HG02885 (cell line): ENCODE results near the gene GRK3.
"Not testable (repeated sequence)": the region's sequence is repeated elsewhere in the genome, so short reads cannot be mapped to it uniquely, and the experiment has no call there.

Source experiments
- ATAC-seq: cut with Tn5 transposase; IDR thresholded peaks from one replicate; pipeline ENCODE4 v1.9.1; 2021; ENCODE audit warnings: mild to moderate bottlenecking; ENCODE audit not compliant: unreplicated experiment, poor library complexity

Gene GRK3

DNA sequence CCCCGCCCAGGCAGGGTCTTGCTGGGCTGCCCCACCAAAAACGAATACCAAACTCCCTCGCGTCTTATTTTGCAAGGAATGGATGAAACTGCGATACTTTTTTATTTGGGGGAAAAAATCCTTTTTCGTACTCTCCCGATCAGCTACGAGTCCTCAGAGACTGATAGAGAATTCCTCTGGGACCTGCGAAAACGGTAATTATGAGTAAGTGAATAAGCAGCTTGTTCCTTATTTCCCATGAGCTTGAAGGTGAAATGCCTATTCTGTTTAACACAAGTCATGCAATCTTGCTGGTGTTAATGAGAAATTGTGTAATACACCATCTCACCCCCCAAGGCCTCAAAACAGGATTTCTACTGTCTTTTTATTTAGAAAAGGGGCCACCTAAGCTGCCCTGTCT, 5.5 kb downstream of the GRK3 start:
- no peak for ATAC-seq

DNA sequence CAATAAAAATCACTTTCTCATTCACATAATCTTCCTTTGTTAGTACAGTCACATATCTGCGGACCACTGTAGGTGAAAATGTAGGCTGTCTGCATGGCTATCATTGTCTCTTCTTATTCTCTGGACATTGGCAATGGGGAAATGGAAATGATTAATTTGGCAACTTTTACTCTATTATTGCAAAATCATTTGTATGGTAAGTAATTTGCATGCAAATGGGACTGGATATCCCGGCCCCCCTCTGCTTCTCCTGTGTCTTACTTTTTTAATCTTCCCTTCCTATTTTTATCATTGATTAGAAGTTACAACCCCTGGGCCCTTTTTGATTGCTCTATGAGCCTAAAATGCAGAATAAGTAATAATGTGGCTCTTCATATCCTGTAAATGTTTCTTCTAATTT, 6.0 kb downstream of the GRK3 start:
- no peak for ATAC-seq

- not testable (repeated sequence) for ATAC-seq
These were observed 7.7 kb downstream of the GRK3 start for GRCh38 chr22:25571969-25572707.

GRCh38 chr22:25572708-25573171, 8.3 kb downstream of the GRK3 start:
- ATAC-seq = no peak

DNA sequence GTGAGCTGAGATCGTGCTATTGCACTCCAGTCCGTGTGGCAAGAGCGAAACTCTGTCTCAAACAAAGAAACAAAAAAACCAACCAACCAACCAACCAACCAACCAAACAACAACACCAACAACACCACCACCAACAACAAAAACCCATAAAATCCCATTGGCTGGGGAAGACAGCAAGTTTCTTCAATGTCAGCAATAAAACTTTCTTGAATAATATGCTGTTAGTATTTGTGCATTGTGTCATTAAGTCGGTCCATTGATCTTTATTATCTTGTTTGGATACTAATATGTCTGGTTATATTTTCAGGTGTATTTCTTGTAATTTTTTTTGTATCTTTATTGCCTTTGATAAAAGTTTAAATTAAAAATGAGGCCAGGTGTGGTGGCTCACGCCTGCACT, 9.4 kb downstream of the GRK3 start:
- no peak for ATAC-seq

DNA sequence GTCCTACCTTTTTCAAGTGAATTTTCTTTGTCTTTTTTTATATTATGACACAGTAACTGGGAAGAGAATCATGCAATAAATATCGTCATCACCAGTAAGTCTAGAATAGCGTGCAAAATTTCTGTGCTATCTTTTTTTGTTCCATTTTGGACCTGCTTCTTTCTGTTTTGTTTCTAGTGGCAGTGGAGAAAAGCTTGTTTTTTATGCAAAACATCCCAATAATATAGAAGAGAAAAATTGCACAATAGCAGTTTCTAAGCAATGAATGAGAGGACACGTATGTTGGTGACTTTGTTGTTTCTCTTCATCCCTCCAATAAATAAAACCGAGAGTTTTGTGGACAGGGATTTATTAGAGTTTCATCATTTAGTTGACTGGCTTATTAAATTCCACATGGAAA, 10.3 kb downstream of the GRK3 start:
- no peak for ATAC-seq

GRCh38 chr22:25575674-25576392, 11.4 kb downstream of the GRK3 start:
- not testable (repeated sequence) for ATAC-seq

DNA sequence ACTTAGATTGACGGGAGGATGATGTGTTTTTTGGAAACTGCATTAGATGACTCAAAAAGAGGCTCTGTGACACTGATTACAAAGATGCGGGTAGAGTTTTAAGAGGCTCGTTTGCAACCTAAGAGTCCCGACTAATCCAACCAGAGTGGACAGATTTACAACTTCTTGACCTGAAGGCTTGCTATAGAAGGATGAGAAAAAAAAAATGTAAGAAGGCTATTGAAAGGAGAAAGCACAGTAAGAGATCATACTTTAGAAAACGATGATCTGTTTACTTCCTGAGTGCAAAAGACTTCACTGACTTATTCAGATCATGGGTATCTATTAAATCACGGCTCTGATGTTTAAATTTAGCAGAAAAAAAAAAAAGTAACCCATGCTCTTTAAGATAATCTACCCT, 17.0 kb downstream of the GRK3 start:
- ATAC-seq = not testable (repeated sequence)

DNA sequence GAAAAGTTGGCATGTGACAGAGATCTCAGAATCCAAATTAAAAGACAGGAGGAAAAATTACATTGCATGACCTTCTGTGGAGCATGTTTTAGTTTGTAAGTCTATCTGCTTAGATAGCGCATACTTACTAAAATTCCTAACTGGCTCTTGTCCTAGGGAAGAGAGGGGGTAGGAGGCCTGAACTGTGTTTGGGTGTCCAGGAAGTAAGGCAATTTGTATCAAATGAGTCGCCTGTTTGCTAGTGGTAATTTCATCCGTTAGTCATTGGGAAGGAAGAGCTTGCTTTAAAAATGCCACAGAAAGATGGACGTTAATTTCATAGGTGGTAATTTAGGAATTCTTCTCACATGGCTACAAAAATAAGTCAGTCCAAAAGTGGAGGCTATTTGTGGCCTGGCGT, 18.5 kb downstream of the GRK3 start:
- ATAC-seq = no peak

DNA sequence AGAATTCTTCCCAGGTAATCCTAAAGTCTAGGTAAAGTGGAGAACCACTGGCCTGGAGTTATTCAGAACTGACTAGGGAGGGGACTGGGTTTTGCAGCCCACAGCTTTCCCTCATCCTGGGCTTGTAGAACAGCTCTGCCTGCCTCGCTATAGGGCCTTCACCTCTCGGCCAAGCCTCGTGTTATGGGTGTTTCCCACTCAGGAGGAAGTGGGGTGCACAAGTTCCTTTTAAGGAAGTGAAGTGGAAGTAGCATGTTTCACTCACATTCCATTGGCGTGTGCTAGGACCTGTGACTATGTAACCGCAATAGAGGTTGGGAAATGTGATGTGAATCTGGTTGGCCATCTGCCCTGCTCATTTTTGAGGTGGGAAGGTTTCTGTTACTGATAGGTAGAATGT, 20.5 kb downstream of the GRK3 start:
- not testable (repeated sequence) for ATAC-seq

DNA sequence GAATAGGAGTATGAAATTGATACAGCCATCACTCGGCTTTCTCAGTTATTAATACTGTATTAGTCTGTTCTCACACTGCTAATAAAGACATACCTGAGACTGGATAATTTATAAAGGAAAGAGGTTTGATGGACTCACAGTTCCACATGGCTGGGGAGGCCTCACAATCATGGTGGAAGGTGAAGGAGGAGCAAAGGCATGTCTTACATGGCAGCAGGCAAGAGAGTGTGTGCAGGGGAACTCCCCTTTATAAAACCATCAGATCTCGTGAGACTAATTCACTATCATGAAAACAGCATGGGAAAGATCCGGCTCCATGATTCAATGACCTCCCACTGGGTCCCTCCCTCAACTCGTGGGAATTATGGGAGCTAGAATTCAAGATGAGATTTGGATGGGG, 25.2 kb downstream of the GRK3 start:
- ATAC-seq = not testable (repeated sequence)

DNA sequence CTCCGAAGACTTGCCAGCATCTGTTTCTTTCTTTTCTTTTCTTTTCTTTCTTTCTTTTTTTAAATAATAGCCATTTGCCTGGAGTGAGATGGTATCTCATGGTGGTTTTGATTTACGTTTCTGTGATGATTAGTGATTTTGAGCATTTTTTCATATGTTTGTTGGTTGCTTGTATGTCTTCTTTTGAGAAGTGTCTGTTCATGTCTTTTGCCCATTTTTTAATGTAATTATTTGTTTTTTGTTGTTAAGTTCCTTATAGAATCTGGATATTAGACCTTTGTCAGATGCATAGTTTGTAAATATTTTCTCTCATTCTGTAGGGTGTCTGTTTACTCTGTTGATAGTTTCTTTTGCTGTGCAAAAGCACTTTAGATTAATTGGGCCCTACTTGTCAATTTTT, 28.8 kb downstream of the GRK3 start:
- ATAC-seq = not testable (repeated sequence)

DNA sequence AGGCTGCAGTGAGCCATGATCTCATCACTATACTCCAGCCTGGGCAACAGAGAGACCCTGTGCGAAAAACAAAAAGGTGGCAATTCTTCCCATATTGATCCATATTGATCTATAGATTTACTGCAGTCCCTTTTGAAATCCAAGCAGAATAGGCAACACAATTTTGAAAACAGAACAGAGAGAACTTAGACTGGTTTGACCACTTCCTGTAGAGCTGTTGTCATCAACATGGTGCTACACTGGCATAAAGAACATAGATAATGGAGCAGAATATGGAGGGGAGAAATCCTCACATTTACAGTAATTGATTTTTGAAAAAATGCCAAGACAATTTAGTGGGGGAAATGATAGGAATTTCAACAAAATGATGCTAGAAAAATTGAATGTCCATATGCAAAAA, 34.1 kb downstream of the GRK3 start:
- ATAC-seq = no peak

DNA sequence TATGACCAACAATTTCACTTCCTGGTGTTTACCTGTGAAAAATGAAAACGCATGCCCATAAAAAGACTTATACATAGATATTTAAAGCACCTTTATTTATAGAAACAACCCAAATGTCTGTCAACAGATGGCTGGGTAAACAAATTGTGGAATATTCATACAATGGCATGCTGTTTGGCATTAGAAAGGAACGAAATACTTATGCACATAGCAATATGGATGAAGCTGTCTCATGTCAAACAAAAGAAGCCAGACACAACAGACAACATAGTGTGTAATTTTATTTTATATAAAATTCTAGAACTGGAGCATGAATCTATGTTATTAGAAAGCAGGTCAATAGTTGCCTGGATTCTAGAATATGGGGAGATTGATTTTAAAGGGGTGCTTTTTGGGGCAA, 38.0 kb downstream of the GRK3 start:
- ATAC-seq = no peak

- ATAC-seq = no peak
These were observed 38.4 kb downstream of the GRK3 start for GRCh38 chr22:25602916-25603315.

DNA sequence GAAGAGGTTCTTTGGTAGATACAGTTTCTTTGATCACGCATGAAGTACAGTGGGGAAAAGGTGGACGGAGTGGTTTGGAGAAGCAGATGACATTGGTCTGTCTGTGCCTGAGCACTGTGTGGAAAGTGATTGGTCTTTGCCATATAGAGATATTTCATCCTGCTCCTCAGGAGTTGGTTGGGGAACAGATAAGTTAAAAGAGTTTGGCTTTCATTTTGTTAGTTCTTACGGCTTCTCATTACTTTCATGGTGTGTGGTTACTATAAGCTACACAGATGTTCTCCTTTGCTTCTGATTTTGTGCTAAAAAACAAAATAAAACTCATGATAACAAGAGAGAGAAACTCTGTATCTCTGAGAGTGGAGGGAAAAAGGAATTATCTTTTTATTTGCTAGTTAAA, 40.7 kb downstream of the GRK3 start:
- not testable (repeated sequence) for ATAC-seq

DNA sequence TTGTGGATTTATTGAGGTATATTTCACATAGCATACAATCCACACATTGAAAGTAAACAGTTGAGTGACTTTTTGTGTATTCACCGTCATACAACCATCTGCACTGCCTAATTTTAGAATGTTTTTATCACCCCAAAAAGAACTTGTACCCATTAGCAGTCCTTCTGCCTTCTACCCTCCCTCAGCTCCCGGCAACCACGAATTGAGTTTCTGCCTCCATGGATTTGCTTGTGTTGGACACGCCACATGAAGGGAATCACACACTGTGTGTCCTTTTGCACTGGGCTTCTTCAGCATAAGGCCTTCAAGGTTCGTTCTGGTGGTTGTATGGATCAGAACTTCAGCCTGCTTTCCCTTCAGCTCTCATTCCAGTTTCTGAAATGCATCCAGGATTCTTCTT, 41.1 kb downstream of the GRK3 start:
- ATAC-seq = not testable (repeated sequence)

- not testable (repeated sequence) for ATAC-seq
These were observed 46.8 kb downstream of the GRK3 start for GRCh38 chr22:25611284-25611683.

DNA sequence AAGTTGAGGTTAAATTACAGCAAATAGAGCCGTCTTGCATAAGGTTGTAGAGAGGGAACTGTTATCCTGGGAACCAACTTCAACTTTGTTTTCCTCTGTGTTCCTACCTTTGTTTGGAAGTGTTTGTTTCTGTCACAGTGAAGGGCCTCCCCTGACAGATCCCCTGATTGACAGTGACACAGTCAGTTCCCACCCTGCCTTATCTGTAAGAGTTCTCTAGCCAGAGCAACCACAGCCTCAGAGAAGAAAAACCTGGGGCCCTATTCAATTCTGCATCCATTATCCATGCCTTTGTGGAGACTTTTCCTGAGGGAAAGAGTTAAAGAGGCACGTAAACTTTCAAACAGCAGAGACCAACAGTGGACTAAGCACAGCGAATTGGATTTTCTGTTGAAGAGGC, 48.7 kb downstream of the GRK3 start:
- not testable (repeated sequence) for ATAC-seq

DNA sequence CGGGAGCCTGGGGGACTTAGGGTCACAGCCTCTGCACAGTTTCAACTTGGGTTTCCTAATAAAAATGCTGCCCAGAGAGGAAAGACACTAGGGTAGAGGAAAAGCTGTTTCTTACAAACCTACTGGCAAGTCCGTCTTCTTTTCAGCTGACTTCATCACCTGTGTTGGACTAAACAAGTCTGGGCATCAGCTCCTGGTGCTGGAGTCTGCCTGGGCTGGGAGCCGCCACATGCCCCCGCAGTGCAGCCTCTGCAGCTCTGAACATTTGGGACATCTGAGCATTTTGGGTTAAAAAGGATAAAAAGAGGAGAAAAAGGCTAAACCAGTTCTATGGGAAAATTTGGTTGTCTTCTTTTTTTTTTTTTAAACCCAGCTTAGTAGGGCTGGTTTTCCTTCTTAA, 49.1 kb downstream of the GRK3 start:
- not testable (repeated sequence) for ATAC-seq

DNA sequence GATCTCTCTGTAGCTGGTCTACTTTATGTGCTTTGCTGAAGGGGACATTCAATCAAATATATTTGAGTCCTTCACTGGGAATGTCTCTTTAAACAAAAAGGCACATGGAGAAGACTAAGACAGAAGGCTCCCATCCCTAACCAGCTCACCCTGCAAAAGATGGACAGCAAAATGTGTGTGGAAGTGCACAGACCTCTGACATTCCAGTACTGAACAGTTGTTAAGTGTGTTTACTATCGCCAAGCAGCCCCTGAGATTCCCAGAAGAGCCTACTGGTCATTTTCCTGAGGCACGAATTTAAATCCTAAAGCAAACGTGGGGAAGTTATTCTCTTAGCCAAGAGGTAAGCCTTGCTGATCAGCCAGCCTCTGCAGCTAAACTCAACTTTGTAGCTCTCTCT, 50.3 kb downstream of the GRK3 start:
- not testable (repeated sequence) for ATAC-seq

DNA sequence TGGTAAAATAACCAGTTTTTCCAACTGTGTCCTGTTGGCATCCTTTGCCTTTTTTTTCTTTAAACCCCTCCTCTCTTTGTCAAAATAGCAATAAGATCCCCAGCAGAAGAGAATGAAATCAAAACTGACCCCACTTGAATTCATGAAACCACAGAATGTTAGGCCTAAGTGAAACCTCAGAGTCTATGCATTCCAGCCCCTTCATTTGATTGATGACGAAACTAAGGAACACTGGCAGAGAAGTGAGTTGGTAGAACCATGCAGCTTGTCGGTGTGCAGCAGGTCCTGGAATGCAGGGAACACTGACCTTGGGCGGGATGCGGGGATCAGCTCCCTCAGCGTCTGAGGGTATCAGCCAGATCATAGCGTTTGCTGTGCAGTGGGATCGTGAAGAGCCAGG, 57.5 kb downstream of the GRK3 start:
- no peak for ATAC-seq
